Sigmoid colon (tissue), 4 donors: ENCODE results near the gene MND1.

ENCODE experiments used
- EP300 ChIP-seq, 4 donors: sonication (generic); formaldehyde crosslinking; IDR thresholded peaks; one replicate each; pipeline ENCODE4 v1.6.1; 2017; ENCODE audit warnings: antibody characterized with exemption in 4 of 4
- POLR2A ChIP-seq, 2 donors: fragments of 450-650 bp; IDR thresholded peaks; one replicate each; pipeline ENCODE4 v1.6.1; 2016; ENCODE audit warnings: antibody characterized with exemption in 2 of 2, mild to moderate bottlenecking in 2 of 2, moderate library complexity in 2 of 2
- POLR2AphosphoS5 ChIP-seq, 4 donors: sonication (generic); formaldehyde crosslinking; IDR thresholded peaks; one replicate each; pipeline ENCODE4 v1.6.1; 2017; ENCODE audit warnings: antibody characterized with exemption in 4 of 4
- TF ChIP-seq, protein P1 (sequence below), 4 experiments: fragments of 450-650 bp in 3 of 4; fragments of 200-600 bp in 1 of 4; IDR thresholded peaks; one replicate each; pipeline ENCODE4 v1.5.1; 2016 to 2019; ENCODE audit warnings: antibody characterized with exemption in 4 of 4, mild to moderate bottlenecking in 3 of 4, moderate library complexity in 2 of 4

DNA sequence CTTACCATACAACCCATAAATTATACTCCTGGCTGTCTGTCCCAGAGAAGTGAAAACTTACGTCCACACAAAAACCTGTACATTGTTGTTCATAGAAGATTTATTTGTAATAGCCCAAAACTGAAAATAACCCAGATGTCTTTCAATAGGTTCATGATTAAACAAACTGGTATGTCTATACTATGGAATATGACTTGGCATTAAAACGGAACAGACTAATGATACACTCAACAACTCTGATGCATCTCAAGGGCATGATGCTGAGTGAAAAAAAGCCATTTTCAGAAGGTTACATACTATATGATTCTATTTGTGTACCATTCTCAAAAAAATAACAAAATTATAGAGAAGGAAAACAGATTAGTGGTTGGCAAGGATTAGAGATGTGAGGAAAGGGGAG lies 11.6 kb upstream of the MND1 start:
- TF ChIP-seq, protein P1, sequence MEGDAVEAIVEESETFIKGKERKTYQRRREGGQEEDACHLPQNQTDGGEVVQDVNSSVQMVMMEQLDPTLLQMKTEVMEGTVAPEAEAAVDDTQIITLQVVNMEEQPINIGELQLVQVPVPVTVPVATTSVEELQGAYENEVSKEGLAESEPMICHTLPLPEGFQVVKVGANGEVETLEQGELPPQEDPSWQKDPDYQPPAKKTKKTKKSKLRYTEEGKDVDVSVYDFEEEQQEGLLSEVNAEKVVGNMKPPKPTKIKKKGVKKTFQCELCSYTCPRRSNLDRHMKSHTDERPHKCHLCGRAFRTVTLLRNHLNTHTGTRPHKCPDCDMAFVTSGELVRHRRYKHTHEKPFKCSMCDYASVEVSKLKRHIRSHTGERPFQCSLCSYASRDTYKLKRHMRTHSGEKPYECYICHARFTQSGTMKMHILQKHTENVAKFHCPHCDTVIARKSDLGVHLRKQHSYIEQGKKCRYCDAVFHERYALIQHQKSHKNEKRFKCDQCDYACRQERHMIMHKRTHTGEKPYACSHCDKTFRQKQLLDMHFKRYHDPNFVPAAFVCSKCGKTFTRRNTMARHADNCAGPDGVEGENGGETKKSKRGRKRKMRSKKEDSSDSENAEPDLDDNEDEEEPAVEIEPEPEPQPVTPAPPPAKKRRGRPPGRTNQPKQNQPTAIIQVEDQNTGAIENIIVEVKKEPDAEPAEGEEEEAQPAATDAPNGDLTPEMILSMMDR (IDR thresholded peaks at IDR 0.05) = no peak
- TF ChIP-seq POLR2AphosphoS5 (IDR thresholded peaks at IDR 0.05) (no peak), EP300 (IDR thresholded peaks at IDR 0.05) (no peak), POLR2A (IDR thresholded peaks at IDR 0.05) (no peak)
